Mesothelial cell of epicardium (in vitro differentiated cells): Measurements from ENCODE around the gene CNNM4. TPM values are rescaled to one million over a fixed set of nuclear protein-coding genes. Genes with fewer than 3 reads are reported as not detected.

Source experiments
- DNase-seq, 2 experiments: peaks; one replicate each; pipeline ENCODE4 v3.0.0; 2021; ENCODE audit warnings: low spot score in 2 of 2; ENCODE audit not compliant: unreplicated experiment in 2 of 2
- H3K27ac Mint-ChIP-seq: 2 replicates; pipeline ENCODE4 v1.8.0; 2021; ENCODE audit warnings: mixed read lengths
- H3K27me3 Mint-ChIP-seq: 2 replicates; pipeline ENCODE4 v1.8.0; 2021; ENCODE audit warnings: low read depth, mixed read lengths
- H3K36me3 Mint-ChIP-seq: 2 replicates; pipeline ENCODE4 v1.8.0; 2021; ENCODE audit warnings: mixed read lengths
- H3K4me1 Mint-ChIP-seq: 2 replicates; pipeline ENCODE4 v1.8.0; 2021; ENCODE audit warnings: mixed read lengths
- H3K4me3 Mint-ChIP-seq: 2 replicates; pipeline ENCODE4 v1.8.0; 2021; ENCODE audit warnings: mild to moderate bottlenecking, moderate library complexity, mixed read lengths
- H3K9me3 Mint-ChIP-seq: 2 replicates; pipeline ENCODE4 v1.8.0; 2021; ENCODE audit warnings: mixed read lengths
- total RNA-seq: library from RNA; stranded (reverse); gene quantifications from 3 replicates; pipeline ENCODE4 v1.2.1, GENCODE V29; 2021
- TF ChIP-seq, protein P1 (sequence below): fragments of 200-600 bp; sonication (generic); IDR thresholded peaks from one replicate; pipeline ENCODE4 v1.5.0; 2021; ENCODE audit warnings: antibody characterized with exemption; ENCODE audit not compliant: unreplicated experiment

Gene CNNM4
- total RNA-seq, 1 donor from 2014 or later: 20.0 TPM

DNA sequence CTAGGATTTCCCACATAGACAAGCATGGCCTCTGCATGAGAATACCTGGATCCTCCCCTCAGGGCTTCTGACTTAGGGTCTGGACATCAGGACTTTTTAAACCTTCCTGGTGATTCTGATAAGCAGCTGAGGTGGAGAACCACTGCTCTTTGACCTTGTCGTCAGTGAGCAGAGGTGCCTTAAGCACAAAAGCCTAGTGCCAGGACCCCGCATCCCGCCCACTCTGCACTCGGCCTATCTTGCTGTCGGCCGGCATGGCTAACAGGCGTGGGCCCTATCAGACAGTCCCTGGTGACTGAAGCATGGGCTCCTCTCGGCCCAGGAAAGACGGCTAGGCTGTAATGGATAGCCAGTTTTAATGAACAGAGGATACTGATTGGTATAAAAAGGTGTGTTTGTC is 76.9 kb downstream of the CNNM4 start:
- DNase-seq: no peak
- H3K27ac Mint-ChIP-seq: no peak overlapping the region
- no peaks in the 10 kb centered on the region for H3K9me3 Mint-ChIP-seq
- peaks cover 12% of the 10 kb centered on the region for H3K36me3 Mint-ChIP-seq
- no peak overlapping the region for H3K4me3 Mint-ChIP-seq
- H3K27me3 Mint-ChIP-seq: no peaks in the 10 kb centered on the region
- peaks cover 12% of the 10 kb centered on the region for H3K4me1 Mint-ChIP-seq
- TF ChIP-seq, protein P1, sequence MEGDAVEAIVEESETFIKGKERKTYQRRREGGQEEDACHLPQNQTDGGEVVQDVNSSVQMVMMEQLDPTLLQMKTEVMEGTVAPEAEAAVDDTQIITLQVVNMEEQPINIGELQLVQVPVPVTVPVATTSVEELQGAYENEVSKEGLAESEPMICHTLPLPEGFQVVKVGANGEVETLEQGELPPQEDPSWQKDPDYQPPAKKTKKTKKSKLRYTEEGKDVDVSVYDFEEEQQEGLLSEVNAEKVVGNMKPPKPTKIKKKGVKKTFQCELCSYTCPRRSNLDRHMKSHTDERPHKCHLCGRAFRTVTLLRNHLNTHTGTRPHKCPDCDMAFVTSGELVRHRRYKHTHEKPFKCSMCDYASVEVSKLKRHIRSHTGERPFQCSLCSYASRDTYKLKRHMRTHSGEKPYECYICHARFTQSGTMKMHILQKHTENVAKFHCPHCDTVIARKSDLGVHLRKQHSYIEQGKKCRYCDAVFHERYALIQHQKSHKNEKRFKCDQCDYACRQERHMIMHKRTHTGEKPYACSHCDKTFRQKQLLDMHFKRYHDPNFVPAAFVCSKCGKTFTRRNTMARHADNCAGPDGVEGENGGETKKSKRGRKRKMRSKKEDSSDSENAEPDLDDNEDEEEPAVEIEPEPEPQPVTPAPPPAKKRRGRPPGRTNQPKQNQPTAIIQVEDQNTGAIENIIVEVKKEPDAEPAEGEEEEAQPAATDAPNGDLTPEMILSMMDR: no peak

GRCh38 chr2:96838345-96839292 is 77.9 kb downstream of the CNNM4 start:
- Mint-ChIP-seq H3K9me3 (no peaks in the 10 kb centered on the region), H3K4me3 (no peak overlapping the region), H3K27ac (no peak overlapping the region), H3K27me3 (no peaks in the 10 kb centered on the region), H3K36me3 (peaks cover 10% of the 10 kb centered on the region), H3K4me1 (peaks cover 5% of the 10 kb centered on the region)
- DNase-seq: no peak
- TF ChIP-seq, protein P1: no peak

DNA sequence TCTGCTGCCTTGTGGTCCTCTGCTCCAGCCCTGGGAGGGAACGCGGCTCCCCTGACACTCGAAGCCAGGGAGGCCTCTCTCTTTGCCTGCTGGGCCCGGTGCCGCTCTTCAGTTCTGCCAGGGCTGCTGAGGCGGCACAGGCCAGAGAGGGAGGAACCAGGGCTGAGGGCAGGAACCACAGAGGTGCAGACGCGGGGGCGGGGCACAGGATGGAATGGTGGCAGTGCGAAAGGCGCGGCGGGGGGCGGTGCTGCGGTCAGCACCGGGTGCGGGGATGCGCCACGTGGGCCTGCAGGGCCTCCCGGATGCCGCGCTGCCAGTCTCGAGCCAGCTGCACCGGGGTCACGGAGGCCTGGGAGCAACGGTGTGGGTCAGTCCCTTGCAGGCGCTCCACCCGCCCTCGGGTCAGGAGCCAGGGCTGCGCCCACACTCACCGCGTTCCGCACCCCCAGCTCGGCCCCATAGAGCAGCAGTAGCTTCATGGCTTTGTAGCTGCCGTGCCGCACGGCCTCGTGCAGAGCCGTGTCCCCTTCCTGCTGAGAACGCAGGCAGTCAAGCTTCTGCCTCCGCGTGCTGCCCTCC is 78.7 kb downstream of the CNNM4 start:
- H3K9me3 Mint-ChIP-seq: no peaks in the 10 kb centered on the region
- H3K27me3 Mint-ChIP-seq: no peaks in the 10 kb centered on the region
- no peak overlapping the region for H3K4me3 Mint-ChIP-seq
- no peak overlapping the region for H3K27ac Mint-ChIP-seq
- no peak for DNase-seq
- H3K4me1 Mint-ChIP-seq: peaks cover 4% of the 10 kb centered on the region
- TF ChIP-seq, protein P1: no peak
- peaks cover 10% of the 10 kb centered on the region for H3K36me3 Mint-ChIP-seq

GRCh38 chr2:96839875-96840850 is 79.5 kb downstream of the CNNM4 start:
- DNase-seq: no peak
- TF ChIP-seq, protein P1: no peak
- peaks cover 4% of the 10 kb centered on the region for H3K4me1 Mint-ChIP-seq
- H3K4me3 Mint-ChIP-seq: no peak overlapping the region
- peaks cover 10% of the 10 kb centered on the region for H3K36me3 Mint-ChIP-seq
- H3K27ac Mint-ChIP-seq: peak overlapping the region; percentile 21
- H3K27me3 Mint-ChIP-seq: no peaks in the 10 kb centered on the region
- no peaks in the 10 kb centered on the region for H3K9me3 Mint-ChIP-seq

- Mint-ChIP-seq H3K9me3 (no peaks in the 10 kb centered on the region), H3K36me3 (peaks cover 7% of the 10 kb centered on the region), H3K4me1 (peaks cover 4% of the 10 kb centered on the region), H3K4me3 (no peak overlapping the region), H3K27ac (no peak overlapping the region), H3K27me3 (no peaks in the 10 kb centered on the region)
- DNase-seq: no peak
- TF ChIP-seq, protein P1: no peak
Measured at GRCh38 chr2:96841701-96842495, 81.2 kb downstream of the CNNM4 start.
